A172 (cell line): Measurements from ENCODE around the gene OBSL1. TPM values are rescaled to one million over a fixed set of nuclear protein-coding genes. Genes with fewer than 3 reads are reported as not detected.

Source experiments
- DNase-seq: peaks from one replicate; pipeline ENCODE4 v3.0.0-alpha.2; 2015; ENCODE audit warnings: low spot score
- total RNA-seq: library from RNA; depleted of rRNA; stranded (reverse); fragments of >200 nt; shearing (Covaris generic); gene quantifications from 2 replicates; pipeline ENCODE4 v1.2.3, GENCODE V29; 2014

The OBSL1 gene
- total RNA-seq, 1 experiment from 2014 or later: 119 TPM

DNA sequence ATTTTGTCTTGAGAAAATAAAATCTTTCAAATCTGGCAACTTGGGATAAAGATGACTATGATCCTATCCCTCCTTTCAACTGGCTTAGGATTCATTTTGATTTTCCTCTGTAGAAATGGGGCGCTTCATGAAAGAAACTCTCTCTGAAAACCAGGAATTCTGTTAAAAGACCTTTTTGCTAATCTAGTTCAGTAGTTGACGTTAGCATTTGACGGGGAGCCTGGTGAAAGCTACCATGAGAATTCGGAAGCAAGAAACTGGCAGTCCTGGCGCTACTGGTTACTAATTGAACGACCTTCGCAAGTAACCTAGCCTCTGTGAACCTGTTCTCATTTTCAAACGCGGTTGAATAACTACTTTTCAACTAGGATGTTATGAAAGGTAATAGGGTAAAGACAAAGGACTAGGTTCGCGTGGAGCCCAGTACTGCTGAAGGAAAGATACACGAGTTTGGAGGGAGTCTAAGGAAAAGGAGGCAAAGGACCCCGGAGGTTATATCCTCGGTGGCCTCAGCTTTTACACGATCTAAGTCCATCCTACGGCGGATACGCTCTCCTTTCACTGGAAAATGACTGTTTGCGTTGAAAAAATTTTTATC lies 25.7 kb upstream of the OBSL1 start:
- DNase-seq: peak; percentile 44

DNA sequence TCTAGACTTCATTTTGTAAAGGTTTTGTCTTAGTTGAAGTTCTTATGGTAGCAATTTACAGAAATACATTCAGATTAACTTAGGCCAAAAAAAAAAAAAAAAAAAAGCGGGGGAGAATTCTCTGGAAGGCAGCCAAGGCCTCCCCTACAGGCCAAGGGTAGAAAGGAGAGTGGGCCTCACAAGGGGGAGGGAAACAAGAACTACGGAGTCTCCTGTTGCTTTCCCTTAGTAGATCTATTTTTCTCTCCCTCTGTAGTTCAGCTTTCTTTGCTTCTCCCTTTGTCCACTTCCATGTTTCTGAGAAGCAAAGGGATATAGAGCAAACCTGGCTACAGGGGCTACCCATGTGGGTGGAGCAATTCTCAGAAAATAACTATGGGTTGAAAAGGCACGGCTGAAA lies 23.9 kb upstream of the OBSL1 start:
- no peak for DNase-seq

DNA sequence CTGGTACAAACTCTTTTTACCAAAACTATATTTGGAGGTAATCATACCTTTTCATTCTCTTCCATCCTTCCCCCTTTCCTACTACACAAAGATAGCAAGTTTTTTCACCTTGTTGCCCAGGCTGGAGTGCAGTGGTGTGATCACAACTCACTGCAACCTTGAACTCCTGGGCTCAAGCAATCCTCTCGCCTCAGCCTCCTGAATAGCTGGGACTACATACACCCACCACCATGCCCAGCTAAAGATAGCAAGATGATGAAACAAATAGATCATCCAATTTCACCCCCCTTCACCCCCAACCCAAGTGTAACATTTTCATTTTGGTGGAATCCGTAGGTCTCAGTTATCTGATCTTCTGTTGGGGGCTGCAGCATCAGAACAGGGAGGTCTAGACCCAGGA lies 21.8 kb upstream of the OBSL1 start:
- no peak for DNase-seq

DNA sequence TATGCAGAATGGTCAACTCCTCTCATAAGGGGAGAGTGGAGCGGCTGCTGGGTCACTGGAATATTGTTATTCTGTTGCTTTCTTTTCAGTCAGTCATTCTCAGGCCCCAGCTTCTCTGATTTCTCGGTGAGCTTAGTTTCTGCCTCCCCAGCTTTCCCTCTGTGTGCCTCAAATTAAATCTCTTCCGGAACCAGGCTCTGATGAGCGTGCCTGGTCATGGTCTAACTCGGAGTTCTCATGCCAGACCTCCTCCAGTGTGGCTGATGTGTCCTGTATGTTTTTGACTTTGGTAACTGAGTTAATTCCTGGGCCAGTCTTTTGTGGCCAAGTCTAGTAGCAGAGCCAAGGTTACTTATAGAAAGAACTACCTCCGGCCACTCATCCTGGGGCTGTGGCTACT lies 21.4 kb upstream of the OBSL1 start:
- no peak for DNase-seq

DNA sequence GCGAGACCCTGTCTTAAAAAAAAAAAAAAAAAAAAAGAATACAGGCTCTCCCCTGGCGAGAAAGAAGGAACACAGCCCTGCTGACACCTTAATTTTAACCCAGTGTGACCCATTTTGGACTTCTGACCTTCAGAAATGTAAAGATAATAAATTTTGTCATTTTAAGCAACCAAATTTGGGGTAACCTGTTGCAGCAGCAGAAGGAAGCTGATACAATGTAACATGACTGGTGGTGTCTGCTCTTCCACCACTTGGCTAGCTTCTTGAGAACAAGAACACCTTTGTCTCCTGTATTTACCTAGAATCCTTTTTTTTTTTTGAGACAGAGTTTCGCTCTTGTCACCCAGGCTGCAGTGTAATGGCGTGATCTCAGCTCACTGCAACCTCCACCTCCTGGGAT lies 19.8 kb upstream of the OBSL1 start:
- DNase-seq: no peak

DNA sequence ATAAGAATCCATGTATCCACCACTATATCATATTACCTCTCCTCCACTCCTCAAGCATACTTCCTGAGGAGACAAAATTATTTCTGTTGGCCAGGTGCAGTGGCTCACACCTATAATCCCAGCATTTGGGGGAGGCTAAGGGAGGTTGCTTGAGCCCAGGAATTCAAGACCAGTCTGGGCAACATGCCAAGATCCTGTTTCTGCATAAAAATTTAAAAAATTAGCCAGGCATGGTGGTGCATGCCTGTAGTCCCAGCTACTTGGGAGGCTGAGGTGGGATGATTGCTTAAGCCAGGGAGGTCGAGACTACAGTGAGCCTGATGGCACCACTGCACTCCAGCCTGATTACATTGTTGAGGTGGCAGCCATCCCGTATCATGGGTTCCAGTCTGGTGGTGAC lies 10.0 kb upstream of the OBSL1 start:
- DNase-seq: no peak

DNA sequence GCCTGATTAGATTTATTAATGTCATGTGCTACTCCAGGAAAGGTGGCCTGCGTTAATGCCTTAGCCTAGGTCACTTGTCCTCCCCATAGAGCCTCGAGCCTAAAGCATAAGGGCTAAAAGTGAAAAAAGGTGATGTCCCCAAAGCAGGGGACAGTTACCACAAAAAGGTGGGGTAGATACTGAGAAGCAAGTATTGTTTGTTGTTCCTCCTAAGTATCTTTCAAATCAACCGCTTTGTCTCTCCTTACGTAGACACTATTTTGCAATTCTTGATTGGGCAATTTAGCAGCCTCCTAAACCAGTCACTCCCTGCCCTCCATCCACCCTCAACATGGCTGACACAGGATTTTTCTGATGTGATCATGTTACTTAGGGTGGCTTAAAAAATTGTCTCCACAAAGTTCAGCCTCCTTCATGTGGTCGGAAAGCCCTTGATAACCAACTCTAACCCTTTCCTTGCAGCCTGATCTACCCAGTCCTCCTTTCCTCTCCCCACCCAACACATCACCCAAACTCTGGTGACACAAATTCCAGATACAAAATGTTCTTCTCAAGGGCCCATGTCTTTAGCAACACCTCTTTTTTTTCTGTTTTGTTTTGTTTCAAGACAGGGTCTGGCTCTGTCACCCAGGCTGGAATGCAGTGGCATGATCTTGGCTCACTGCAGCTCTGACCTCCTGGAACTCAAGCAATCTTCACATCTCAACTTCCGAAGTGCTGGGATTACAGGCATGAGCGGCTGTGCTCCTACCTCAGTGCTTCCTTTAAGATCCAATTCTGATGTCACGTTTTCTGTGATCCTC lies 7.7 kb upstream of the OBSL1 start:
- no peak for DNase-seq

DNA sequence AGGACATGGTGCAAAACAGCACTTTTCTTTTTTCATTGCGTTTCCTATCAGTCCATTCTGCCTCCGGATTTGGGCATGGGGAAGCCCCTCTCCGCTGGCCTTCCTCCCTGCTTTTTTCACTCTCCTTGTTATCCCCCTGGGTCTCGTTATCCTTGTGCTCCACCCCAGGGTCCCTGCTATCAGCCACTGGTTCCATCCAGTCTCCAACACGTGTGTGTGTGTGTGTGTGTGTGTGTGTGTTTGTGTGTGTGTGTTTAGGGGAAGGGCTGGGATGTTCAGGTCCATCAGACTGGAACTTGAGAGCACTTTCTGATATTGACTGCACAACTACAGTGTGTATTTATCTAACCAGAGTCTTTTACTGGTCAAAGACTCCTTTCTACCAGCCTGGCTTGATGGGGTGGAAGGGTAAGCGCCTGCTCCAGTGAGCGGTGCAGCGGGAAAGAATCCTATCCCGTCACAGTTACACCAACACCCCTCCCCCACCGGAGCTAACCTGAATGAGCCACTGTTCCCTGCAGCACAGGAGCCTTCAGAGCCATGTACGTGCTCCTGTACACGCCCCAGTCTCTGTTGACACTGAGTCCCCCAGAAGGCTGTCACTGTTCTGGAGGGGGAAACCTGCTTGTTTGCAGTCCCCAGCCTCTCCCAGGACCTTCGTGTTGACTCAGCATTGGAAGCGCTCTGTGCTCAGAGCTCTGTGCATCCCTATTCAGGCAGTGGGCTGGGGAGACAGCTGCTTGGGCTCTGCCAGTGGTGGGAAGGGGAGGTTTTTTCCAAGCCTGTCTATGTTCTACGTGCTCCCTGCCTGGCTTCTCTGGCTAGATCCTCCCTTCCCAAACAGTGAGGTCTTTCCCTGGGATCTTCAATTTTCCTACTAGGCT lies 5.4 kb upstream of the OBSL1 start:
- no peak for DNase-seq

DNA sequence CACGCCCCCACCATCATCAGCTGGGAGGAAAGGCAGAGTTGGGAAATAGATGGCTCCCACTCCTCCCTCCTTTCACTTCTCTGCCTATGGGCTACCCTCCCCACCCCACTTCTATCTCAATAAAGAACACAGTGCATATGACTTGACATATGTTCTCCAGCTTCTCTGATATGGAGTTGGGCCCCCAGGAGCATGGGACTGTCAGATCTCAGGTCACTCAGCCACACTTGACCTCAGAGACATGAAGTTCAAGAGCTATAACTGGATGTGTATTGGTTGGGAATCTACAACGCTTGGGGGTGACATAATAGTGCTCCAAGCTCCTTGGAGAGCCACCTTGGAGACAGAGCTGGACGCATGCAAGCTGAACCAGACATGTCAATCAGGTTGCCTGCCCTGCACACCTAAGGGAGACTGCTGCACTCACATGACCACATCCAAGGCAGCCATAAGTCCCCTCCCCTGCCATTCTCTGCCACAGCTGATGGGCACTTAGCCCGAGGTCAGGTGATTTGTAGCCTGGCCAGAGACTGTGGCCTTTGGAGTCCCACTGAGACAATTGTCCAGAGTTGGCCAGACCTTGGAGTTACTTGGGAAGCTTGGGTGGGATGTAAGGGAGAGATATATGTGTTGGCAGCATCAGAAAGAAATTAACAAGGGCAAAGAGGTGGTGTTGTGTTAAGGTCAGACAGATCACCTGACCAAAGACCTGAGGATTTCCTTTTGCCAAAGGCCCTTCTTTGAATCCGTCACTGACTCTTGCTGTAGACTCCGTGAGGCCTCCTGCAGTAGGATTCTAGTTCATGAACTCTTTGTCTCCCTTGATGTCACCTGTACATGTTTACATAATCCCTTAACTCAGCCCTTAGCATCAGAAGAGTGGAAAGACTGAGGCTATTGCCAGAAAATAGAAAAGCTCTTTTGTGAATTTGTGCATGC lies 4.5 kb upstream of the OBSL1 start:
- no peak for DNase-seq

DNA sequence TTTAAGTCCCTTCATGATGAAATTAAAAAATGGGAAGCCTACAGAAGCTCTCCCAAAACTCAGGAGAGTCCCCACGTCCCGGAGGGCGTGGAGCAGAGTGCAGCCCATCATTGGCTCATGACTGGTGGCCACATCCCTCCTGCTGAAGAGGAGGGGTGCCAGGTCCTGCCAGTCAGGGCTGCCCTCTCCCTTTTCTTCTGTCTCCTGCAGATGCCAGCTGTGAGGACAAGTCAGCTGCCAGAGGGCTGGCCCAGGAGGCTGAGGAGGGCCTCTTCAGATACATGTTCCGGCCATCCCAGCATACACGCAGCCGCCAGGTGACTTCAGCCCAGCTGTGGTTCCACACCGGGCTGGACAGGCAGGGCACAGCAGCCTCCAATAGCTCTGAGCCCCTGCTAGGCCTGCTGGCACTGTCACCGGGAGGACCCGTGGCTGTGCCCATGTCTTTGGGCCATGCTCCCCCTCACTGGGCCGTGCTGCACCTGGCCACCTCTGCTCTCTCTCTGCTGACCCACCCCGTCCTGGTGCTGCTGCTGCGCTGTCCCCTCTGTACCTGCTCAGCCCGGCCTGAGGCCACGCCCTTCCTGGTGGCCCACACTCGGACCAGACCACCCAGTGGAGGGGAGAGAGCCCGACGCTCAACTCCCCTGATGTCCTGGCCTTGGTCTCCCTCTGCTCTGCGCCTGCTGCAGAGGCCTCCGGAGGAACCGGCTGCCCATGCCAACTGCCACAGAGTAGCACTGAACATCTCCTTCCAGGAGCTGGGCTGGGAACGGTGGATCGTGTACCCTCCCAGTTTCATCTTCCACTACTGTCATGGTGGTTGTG lies 3.4 kb upstream of the OBSL1 start:
- DNase-seq: no peak

DNA sequence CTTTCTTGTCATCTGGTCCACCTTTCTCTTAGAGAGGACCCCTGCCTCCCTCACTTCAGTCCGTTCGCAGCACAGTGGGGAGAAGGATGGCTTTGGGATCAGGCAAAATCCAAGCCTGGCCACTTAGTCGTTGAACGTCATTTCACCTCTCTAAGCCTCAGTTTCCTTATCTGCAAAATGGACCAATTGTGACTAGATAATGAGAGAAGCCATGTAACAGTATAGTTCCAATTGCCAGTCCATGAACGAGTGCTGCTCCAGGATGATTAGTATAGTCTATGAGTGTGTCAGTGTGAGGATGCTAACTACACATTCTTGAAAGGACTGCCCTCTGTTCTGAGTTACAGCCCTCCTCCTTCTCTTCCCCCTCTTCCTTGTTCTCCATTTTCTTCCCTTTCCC lies 1.8 kb upstream of the OBSL1 start:
- DNase-seq: no peak

DNA sequence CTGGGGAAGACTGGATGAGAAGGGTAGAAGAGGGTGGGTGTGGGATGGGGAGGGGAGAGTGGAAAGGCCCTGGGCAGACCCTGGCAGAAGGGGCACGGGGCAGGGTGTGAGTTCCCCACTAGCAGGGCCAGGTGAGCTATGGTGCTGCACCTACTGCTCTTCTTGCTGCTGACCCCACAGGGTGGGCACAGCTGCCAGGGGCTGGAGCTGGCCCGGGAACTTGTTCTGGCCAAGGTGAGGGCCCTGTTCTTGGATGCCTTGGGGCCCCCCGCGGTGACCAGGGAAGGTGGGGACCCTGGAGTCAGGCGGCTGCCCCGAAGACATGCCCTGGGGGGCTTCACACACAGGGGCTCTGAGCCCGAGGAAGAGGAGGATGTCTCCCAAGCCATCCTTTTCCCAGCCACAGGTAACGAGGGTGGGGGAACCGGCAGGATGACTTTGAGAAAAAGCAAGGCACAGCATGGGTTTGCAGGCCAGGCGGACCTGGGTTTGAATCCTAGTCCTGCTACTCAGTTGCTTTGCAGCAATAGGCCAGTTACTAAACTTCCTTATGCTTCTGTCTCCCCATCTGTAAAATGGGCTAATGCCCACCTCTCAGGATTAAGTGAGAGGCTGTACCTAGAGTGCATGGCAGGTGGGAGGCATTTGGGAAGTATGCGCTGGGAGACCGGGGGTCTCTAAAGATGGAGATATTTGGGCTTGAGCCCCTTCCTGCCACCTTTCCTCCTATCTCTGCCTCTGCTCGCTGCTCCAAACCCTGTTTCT lies 1.1 kb upstream of the OBSL1 start, which contains the start of gene INHA:
TSS of gene INHA (plus strand) at position 74 of the 765 bp plus-strand sequence. CDS start at position 139, 65 bp downstream.
- DNase-seq: no peak

DNA sequence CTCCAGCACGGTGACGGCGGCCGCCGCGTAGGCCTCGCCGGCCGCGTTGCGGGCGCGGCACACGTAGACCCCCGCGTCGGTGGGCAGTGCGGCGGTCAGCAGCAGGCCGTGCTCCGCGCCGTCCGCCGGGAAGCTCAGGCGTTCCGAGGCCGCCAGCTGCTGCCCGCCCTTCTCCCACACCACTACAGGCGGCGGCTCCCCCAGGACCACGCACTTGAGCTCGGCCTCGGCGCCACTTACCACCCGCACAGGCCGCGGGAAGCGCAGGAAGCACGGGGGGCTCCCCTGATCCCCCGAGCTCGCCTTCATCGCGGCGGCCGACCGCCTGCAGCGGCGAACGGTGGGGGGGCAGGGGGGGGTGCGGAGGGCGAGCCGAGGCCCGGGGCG lies 422 bp downstream of the OBSL1 start:
- no peak for DNase-seq

DNA sequence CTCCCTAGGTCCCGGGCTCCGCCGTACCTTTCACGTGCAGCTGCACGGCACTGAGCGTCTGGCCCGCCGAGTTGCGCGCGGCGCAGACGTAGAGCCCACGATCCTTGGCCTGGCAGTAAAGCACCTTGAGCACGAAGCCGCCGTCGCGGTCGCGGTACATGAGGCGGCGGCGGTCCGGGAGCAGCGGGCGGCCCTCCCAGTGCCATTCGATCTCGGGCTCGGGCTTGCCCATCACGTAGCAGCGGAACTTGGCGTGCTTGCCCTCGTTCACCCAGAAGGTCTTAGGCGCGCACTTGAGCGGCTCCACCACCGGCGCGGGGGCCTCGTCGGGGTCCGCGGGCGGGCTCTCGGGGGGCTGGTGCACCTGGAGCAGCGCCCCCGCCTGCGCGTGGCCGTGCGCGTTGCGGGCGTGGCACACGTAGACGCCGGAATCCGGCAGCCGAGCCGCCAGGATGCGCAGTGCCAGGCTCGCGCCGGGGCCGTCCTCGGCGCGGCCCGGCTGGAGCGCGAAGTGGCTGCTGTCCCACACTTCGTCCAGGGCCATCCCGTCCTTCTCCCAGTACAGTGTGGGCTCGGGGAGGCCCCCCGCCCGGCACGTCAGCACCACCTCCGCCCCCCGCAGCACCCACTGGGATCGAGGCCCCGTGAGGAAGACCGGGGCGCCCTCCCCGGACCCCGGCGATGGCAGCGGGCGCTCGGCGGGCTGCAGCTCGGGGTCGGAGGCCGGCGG lies 980 bp downstream of the OBSL1 start:
- no peak for DNase-seq

DNA sequence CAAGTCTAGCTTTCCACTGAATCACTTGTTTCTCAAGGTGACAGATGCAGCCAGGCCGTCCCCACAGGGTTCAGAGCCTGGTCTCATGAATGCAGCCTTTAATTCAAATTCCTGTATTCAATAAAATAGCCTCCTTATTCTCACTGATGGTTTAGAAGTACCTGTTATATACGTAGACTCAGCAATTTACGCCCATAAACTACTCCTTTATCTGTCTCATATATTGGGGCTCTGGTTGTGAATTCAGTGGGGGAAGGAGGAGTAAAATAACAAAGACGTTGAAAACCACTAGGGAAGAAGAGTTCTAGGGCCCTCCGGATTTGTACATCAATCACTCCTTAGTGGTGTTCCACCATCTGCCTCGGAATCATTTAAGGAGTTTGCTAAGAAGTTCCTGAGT lies 1.7 kb downstream of the OBSL1 start:
- no peak for DNase-seq

DNA sequence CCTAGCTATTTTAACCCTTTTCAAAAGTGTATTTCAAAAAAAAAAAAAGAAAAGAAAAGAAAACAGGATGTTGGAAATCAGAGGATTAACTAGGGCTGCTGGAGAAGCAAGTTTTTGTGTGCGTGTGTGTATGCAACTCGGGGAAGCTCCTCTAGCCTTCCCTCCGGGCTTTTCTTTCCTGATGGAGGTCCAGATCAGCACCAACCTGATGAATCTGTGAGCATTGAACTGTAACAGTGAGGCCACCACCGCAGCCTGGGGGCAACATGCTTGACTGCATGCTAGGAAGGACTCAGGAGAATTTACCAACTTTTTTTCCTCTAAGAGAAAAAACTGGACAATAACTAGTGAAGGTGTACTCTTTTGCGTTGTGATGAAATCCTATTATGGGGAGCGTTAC lies 2.3 kb downstream of the OBSL1 start:
- DNase-seq: no peak

DNA sequence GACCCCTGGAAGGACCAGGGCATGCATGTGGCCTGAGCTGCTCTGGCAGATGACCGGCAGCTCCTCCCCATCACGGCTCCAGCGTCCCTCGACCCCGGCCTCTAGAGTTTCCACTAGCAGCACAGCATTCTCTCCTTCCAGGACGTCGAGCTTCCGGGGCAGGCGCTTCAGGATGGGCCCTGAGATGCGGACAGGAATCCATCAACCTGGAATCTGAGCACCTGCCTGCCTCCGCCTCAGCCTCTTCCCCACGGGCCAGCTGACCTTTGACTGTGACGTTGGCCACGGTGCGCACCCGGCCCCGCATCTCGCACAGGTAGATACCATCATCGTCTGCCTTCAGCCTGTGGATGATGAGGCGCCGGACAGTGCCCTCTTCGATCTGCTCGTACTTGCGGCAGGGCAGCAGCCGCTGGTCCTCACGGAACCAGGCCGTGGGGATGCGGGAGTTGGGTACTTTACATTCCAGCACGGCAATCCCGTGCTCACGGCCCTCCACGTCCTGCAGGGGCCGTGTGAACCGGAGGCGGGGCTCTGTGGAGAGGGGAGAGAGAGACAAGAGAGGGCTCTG lies 3.5 kb downstream of the OBSL1 start:
- no peak for DNase-seq

DNA sequence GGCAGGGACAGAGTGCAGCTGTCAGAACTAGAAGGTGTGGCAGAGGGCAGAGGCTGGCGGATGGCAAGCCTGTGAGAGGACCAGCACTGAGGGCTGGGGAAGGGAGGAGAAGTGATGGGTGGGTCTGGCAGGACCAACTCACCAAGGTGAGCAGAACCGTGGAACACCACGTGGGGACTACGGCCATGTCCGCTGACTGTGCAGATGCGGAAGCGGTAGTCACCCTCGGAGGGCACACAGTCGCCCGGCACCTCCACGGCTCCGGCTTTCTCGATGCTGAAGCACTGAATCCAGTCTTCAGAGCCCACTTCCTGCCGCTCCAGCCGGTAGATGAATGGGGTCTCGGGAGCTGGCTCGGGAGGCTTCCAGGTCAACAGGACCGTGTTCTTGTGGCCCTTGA lies 4.2 kb downstream of the OBSL1 start:
- DNase-seq: no peak

DNA sequence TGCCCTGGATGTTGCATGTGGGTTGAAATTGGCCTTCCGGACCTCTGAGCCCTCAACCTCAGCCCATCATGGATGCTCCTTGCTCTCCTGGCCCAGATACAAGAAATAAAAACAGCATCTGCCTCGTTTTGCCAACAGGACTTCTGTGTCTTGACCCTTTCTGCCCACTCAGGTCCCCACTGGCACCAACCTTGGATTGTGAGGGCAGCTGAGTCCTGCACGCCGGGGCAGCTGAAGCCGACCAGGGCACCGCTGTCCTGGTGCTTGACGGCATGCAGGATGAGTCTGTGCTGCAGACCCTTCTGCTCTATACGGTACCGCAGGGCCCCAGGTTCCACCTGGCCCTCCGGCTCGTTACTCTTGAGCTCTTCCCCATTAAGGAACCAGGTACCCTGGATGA lies 4.7 kb downstream of the OBSL1 start:
- DNase-seq: no peak
